ENCODE measurements around the gene UQCR11.

The UQCR11 gene

GRCh38 chr19:1590641-1591397, 14.4 kb downstream of the UQCR11 start:
- DNase-seq (ENCODE audit: low spot score): no peak

DNA sequence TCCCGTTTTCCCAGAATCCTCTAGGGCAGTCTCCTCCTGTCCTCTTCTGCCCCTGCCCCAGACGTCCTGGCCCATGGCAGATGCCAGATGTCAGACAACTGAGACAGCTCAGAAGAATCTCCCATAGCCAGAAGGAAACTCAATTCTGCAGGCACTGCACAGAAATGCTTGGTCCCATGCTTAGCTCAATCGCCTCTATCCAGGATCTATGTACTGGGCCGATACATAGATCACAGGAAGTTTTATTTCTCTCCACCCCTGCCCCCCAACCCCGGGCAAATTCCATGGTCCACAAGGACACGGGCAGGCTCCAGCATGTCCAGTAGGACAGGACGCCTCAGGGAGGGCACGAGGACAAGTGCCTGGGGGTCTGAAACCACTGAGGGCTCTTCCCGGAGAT, 17.4 kb downstream of the UQCR11 start:
- DNase-seq (ENCODE audit: low spot score): no peak

- no peak for DNase-seq (ENCODE audit: low spot score)
These were observed 20.1 kb downstream of the UQCR11 start for GRCh38 chr19:1585243-1585580.

GRCh38 chr19:1584500-1585242, 20.6 kb downstream of the UQCR11 start:
- DNase-seq (ENCODE audit: low spot score): no peak

DNA sequence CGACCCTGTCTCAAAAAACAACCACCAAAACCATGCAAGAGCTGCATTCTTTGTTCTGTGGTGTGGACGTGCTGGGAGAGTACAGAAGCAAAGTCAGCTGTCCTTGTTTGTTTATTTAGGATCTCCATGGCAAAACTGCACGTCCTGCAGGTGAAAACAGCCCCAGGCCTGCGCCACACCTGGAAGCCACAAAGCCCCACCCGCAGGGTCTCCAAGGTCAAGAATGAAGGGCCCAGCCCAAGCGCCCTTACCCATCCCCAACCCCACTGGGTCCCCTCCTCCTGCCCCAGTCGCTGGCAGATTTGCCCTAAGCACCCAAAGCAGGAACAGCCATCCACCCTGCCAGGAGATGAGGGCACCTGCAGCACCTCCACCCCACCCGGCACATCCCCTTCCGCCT, 23.1 kb downstream of the UQCR11 start:
- no peak for DNase-seq (ENCODE audit: low spot score)

DNA sequence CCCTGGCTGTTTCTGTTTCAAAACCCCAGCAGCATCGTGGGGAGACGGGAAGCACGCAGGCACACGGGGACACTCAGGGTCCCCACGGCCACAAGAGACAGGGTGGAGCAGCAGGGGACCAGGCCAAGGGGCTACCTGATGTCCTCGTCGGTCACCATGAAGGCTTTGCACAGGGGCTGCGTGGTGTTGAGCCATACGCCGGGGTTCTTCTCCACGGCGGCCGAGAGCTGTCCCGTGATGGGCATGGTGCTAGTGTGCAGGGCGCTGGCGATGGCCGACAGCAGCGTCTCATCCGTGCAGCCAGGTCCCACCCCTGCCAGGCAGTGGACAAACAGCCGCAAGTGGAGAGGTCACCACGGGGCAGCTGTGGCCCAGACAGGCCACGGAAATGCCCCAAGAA, 24.3 kb downstream of the UQCR11 start:
- DNase-seq (ENCODE audit: low spot score): no peak

DNA sequence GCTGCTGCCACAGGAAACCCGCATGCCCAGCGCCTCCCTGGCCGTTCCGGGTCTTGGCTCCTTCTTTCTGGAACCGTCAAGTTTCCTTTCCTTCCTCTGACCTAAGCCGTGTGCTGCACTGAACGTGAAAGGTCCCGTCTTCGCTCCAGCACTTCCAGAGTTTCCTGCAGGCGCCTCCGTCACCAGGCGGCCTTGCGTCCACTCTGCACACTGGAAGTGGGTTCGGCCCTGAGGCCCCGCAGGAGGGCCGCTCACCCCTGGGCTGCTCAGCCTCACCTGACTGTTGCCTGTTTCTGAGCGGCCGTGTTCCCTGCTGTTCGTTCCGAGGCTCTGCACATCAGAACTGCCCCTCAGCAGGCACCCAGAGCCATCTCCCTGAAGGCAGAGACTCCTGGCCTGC, 24.9 kb downstream of the UQCR11 start:
- no peak for DNase-seq (ENCODE audit: low spot score)

DNA sequence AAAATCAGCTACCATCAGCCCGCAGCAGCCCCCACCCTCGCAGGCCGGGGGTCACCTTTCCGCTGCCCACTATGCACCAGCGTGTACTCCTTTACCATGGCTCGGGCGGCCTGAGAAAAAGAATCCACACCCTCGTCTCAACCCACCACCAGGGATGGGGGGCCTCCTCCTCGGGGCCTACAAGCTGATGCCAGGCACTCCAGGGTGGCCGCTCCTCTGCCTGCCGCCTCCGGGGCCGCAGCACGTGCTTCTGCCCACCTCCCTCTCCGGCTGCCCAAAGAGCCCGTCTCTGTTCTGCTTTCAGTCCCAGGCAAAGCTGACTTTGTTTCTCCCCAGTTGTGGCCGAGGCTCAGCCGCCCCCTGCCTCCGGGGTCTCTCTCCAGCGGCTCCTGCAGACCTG, 26.0 kb downstream of the UQCR11 start:
- DNase-seq (ENCODE audit: low spot score): no peak

GRCh38 chr19:1577929-1578618, 27.2 kb downstream of the UQCR11 start:
- DNase-seq (ENCODE audit: low spot score): no peak

GRCh38 chr19:1577090-1577928, 28.0 kb downstream of the UQCR11 start:
- DNase-seq (ENCODE audit: low spot score): no peak

DNA sequence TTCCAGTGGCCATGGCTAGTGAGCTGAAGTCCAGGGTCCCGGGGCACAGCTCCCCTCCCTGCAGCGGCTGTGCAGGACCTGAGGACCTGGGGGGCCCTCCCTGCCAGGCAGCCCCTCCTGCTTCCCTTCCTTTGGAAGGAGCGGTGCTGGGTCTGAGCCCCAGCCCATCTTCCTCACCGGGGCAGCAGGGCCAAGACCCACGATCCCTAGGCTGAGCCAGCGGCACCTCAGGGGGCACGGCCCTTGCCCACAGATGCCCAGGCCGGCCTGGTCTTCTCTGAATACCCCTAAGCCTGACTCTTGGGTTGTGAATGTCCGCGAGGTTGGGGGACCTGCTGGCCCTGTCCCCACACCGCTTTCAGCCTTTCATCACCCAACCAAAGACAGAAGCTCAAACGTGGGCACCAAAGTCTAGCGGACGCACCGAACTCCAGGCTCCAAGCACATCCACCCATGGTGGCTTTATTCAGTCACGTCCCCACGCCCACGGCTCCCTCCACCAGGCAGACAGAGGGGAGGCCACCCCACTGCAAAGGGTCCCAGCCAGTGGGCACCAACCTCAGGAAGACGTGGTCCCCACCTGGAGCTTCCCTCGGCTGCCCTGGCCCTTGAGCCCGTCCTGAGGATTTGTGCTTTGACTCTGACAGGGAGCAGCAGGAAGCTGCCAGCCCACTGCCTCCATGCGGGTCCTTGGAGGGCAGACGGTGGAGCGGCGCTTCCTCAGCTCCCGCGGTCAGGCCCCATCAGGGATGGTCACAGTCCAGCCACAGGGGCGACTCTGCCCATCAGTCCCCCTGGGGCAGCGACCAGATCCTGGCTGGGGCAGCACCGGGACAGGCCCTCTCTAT, 28.8 kb downstream of the UQCR11 start:
- no peak for DNase-seq (ENCODE audit: low spot score)

DNA sequence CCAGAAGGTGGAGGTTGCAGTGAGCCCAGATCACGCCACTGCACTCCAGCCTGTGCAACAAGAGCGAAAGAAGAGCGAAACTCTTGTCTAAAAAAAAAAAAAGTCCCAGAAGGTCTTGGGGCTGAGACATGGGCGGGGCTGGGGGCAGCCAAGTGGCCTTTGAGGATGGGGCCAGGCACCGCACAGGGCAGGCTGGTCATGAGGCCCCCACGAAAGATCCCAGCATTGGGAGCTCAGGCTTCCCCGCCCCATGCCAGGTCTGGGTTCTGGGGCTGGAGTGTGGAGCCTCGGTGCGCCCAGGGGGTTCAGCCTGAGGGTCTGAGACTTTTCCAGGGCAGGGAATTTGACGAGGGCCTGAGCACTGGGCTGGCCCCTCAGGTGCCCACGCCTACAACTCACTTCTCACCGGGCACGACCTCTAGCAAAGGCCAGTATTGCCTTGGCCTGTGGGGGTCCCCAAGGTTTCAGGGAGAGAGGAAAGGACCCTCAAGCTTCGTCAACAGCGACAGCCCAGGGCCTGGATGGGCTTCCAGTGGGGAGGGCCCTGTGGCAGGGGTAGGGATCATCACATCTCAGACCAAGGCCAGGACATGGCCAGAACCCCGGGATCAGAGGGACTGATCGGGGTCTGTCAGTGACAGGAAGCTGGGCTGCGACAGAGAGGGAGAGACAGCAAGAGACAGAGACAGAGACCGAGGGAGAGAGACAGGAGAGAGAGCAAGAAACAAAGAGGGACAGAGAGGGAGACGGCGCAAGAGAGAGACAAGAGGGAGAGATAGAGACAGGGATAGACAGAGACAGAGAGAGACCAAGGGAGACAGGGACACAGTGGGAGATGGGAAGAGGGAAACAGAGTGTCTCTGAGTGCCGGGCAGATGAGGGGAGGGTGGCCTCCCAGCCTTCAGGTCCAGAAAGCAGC, 29.7 kb downstream of the UQCR11 start:
- no peak for DNase-seq (ENCODE audit: low spot score)

- no peak for DNase-seq (ENCODE audit: low spot score)
These were observed 30.7 kb downstream of the UQCR11 start for GRCh38 chr19:1574354-1575136.

GRCh38 chr19:1572795-1573194, 32.5 kb downstream of the UQCR11 start:
- DNase-seq (ENCODE audit: low spot score): no peak

- DNase-seq (ENCODE audit: low spot score): no peak
These were observed 33.9 kb downstream of the UQCR11 start for GRCh38 chr19:1571358-1571757.

- no peak for DNase-seq (ENCODE audit: low spot score)
These were observed 34.4 kb downstream of the UQCR11 start for GRCh38 chr19:1570836-1571235.

DNA sequence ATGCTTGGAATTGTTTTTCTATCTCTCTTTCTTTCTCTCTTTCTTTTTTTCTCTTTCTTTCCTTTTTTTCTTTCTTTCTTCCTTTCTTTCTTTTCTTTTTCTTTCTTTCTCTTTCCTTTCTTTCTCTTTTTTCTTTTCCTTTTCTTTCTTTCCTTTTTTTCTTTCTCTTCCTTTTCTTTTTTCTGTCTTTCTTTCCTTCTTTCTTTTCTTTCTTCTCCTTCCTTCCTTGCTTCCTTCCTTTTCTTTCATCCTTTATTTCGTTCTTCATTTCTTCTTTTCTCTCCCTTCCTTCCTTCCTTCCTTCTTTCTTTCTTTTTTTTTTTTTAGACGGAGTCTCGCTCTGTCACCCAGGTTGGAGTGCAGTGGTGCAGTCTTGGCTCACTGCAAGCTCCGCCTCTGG, 35.3 kb downstream of the UQCR11 start:
- no peak for DNase-seq (ENCODE audit: low spot score)

DNA sequence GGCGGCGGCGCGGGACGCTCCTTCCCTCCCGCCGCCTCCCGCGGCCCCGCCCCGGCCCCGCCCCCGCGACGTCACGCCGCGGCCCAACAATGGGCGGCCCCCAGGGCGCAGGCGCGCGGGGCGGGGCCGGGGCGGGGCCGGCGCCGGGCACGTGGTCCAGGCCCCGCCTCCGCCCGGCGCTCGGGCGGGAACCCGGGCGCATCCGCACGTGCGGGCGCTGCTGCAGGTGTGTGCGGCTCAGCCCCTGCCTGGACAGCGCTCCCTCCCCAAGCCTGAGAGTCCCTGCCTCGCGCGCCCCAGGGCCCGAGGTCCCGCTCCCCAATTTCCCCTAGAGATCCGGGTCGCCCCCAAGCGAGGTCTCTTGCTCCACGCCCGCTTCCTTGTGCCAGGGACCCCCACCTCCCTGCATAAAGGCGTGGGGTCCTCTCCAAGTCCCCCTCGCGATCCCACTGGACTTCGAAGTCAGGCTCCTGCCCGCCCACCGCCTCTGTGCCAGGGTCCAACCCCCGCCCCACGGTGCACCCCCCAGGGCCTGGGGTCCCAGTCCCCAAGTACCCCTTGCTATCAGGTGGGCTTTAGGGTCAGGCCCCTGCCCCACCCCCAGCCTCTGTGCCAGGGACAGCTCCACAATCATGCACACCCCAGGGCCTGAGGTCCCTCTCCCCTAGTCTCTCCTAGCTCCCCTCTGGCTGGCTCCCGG, 36.8 kb downstream of the UQCR11 start, which contains the start of gene MEX3D:
Gene MEX3D (minus strand): TSS at position 6 of the 700 bp plus-strand sequence. CDS start 267 bp downstream, outside the sequence.
- DNase-seq (ENCODE audit: low spot score): peak; percentile 77

DNA sequence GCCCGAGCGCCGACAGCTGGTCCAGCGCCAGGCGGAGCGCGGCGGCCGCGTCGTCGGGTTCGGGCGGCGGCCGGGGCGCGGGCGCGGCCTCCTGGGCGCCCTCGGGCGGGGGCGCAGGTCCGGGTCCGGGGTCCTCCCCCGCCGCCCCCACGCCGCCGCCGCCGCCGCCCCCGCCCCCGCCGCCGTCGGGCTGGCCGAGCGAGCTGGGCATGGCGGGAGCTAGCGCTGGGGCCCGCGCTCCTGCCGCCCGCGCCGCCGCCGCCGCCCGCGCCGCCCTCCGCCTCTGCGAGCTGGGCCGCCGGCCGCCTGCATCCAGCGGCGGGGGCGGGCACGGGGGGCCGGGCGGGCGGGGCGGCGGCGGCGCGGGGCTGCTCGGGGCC, 37.4 kb downstream of the UQCR11 start:
- no peak for DNase-seq (ENCODE audit: low spot score)
